ENCODE measurements around the gene PNPLA2. TPM values are rescaled to one million over a fixed set of nuclear protein-coding genes. Genes with fewer than 3 reads are reported as not detected.
A peak's percentile ranks its signal among the peaks of the same experiment; 100 is the strongest.

Gene PNPLA2
- total RNA-seq, 1 donor from 2014 or later: 5.3 TPM

DNA sequence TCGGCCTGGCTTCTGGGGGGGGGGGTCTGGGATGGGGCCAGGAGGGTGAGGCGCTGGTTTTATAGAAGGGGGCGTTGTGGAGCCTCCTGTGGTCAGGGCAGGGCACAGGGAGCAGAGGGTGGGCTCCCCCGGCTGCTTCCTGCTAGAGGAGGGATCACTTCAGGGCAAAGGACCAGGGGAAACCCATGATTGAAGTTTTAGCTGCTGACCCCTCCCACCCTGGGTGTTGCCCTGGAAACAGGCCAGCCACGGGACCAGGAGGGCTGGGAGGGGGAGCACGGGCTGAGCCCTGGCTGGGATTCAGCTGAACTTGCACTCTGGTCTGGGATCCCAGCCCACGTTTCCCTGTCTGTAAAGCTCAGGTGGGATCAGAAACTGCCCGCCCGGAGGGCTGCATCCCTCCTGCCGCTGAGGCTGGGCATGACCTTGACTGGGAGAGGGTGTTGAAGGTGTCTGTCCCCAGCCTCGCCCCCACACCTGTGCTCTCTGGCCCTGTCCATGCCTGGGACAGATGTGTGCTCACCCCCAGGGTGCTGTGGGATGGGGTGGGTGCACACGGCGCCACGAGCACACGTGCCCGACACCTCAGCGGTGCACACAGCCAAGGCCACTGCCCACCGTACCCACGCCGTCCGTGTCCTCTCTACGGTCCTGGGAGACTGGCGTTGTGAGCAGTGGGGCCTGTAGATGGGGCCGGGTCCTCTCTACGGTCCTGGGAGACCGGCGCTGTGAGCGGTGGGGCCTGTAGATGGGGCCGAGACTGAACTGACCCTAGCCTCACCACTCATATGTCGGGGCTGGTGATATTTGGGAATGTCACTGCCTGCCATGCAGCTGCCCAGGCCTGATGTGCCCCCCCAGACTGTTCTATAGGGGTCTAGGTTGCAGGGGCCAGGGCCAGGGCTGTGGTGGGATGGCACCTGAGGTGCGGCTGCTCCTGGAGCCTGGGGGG lies 26.3 kb downstream of the PNPLA2 start:
- no peak for DNase-seq

DNA sequence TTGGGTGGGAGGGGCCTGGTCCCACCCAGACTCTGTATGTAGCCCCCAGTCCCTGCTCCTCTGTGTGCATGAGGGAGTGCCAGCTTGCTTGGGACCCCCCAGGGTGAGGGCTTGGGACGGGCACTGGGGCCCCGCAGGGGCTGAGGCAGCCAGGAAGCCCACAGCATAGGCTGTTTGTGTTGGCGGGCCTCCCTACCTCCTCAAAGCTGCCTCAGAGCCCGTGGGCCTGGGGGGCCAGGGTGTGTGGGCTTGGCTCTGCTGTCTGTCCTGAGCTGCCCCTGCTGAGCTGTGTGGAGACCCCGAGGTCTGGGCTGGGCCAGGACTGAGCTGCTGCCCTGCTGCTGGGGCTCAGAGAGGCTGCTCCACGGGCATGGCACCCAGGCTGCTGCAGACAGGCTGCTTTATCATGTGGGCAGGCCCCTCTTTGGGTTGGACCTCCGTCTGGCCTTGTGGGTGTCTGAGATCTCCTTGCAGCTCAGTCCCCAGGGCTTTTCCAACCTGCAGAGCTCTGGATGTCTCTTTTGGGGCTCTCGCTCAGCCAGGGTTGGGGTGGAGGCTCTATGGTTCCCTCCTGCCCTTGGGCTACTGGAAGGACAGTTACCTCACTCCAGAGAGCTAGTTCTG lies 27.3 kb downstream of the PNPLA2 start:
- no peak for DNase-seq

DNA sequence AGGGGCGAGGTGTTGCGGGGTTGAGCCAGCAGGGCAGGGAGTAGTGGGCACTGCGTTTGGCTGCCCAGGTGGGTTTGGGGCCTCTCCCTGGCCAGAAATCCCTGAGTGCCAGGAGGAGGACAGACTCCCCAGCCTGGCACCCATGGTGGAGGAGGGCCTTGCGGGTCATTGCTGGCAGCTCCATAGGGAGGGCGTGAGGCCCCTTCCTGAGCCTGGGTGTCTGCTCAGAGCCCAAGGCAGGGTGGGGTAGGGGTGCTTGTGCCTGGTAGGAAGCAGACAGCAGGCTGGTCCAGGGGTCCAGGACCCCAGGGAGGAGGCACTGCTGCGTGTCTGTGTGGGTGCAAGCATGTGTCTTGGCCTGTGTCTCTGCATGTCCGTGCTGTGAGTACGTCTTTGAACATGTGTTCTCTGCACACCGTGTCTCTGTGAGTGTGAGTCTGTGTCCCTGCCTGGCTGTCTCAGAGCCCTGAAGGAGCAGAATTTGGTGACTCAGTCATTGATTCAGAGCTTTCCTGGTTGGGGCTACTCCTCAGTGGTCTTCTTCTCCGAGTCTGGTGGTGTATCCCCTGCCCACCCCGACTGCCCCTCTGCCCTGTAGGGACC lies 27.9 kb downstream of the PNPLA2 start:
- DNase-seq: no peak

DNA sequence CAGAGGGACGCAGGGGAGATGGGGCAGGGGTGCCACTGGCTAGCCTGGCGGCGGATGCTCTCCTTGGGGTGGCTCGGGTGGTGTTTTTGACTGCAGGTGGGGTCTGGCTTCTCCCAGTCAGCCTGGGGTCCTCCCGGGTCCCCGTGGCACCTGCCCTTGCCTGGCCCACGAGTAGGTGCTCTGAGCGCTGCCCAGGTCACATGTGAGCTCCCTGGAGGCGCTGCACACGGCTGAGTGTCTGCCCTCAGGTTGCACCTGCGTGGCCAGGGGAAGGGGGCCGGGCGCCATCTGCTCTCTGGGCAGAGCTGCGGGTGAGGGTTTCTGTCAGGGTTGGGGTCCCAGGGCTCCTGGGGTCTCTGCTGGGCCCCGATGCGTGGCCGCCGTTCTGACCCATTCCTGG lies 29.2 kb downstream of the PNPLA2 start:
- no peak for DNase-seq

DNA sequence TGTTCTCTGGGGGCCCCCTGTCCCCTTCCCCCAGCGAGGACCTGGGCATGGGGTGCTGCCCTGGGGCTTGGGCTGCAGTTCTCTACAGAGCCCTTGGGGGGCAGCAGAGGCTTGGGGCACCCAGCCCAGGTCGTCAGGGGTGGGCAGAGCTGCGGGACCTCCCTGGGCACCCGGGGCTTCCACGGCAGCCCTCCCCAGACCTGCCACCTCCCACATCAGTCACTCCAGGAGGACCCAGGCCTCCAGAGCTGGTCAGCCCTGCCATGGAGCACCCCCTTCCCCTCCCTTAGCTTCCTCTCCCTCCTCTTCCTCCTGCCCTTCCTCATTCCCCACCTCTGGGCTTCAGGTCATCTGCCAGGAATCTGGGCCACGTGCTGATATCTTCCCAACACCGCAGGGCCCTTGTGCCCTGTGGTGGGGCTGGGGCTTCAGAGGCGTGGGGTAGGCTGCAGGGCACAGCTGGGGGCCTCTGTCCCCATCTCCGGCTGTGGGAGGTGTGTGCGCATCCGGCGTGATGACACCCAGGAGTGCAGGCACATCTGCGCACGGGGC lies 29.7 kb downstream of the PNPLA2 start:
- DNase-seq: no peak

DNA sequence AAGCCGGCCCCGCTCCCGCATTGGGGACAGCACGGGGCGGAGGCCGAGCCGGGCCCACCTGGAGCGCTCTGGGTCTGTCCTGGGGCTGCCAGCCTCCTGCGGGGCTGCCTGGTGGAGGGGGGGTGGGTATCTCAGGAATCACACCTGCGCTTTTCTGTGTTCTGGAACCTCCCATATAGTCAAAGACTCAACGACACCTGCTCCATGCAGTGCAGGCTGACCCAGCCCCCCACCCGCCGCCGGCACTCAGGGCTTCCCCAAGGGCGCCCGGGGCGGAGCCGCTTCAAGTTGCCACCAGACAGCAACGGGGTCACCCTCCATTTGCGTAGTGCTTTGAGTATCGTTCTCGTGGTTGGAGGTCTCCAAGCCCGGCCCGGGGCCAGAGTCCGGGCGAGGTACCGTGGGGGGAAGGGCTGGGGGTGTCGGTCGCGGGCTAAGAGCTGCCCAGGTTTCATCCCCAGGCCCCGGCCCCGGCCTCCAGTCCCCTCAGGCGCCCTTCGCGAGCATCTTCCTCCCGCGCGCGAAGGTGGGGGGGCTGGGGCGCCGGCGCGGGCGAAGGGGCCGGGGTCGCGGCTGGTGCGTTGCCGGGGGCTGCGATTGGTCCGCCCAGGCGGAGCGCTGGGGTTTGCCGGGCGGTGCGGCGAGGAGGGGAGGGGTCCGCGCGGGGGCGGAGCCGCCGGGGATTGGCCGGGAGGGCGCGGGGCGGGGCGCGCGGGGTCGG lies 30.6 kb downstream of the PNPLA2 start:
- no peak for DNase-seq

DNA sequence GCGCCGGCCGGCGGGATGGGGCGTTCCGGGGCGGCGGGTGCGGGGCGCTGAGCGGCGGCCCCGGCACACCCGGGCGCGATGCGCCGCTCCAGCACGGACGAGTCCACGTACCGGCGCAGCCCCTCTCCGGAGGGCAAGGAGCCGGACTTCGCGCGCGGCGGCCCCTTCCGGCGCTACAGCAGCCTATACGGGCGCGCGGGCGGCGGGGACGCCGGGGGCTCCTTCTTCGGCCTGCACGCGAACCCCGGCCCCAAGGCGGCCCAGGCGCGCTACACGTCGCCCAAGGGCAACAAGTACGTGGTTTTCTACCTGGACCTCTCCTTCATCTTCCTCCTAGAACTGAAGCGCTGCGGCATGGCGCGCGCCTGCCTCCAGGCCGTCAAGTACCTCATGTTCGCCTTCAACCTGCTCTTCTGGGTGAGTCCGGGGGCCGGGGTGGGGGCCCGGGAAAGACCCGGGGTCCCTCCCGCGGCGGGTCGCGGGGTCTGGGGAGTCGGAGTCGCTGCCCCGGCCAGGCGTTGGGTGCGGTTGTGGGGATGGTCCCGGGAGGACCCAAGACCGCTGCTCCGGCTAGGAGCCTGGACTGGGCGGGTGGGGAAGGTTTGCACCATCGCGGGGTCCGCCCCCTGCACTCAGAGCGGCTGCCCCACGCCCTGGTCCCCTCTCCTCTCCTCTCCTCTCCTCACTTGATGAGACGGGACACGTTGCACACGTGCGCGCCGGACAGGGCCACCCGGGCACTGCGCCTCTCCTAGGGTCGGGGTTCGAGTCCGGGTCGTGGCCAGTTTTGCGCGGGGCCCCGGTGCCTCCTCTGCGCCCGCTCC lies 31.4 kb downstream of the PNPLA2 start:
- DNase-seq: no peak

DNA sequence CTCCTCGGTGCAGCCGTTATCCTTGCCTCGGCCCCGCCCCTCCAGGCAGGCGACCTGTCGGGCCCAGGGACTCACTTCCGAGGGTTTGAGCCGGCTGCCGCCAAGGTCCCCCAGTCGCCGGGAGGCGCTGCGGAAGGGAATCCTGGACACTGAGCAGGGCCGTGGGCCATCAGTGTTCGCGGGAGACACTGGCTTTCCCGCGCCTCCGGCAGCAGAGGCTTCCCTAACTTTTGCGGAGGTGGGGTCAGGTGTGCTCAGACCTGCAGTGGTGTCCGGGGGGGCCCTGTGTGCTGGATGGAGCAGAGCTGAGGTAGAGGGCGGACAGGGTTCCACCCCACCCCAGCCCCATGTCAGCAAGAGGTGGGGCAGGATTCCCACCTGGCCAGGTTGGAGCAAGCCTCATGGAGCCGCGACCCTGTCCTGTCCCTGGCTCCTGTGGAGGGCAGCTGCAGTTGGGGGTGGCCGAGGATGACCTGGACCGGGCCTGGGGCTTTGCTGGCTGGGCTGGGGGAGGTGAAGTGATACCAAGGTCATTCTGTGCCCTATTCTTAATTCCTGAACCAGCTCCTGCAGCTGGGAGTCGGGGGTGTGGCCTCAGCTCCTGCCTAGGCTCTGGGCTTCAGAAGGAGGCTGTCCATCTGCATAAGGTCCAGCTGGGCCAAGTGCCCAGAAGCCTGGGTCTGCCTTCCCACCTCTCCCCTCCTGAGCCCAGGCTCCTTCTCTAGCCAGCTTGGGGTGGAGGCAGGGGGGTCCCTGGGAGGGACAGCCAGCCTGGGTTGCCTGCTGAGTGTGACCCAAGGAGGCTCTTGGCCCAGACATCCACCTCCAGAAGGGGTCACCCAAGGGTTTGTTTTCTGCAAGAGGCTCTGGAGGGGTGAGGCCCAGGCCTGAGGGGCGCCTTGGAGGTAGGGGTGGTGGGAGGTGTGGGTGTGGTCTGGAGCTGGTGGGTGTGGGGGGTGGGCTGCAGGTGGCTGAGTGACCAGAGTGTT lies 32.4 kb downstream of the PNPLA2 start:
- DNase-seq: no peak

DNA sequence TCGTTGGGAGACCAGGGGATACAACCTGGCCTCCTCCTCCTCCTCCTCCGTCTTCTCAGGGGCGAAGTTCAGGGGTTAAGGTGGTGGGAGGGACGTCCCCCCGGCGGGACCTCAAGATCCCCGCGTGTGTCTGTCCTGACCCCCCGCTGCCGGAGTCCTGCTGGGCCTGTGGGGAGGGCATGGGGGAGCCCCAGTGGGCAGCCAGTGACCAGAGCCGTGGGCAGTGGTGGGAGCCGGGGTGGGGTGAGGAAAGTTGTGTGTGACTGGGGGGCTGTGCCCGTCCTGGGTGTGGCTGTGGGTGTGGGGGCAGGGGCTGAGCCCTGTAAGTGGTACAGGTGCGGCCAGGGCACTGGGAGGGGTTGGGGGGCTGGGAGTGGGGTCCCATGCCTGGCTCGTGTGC lies 34.0 kb downstream of the PNPLA2 start:
- no peak for DNase-seq

DNA sequence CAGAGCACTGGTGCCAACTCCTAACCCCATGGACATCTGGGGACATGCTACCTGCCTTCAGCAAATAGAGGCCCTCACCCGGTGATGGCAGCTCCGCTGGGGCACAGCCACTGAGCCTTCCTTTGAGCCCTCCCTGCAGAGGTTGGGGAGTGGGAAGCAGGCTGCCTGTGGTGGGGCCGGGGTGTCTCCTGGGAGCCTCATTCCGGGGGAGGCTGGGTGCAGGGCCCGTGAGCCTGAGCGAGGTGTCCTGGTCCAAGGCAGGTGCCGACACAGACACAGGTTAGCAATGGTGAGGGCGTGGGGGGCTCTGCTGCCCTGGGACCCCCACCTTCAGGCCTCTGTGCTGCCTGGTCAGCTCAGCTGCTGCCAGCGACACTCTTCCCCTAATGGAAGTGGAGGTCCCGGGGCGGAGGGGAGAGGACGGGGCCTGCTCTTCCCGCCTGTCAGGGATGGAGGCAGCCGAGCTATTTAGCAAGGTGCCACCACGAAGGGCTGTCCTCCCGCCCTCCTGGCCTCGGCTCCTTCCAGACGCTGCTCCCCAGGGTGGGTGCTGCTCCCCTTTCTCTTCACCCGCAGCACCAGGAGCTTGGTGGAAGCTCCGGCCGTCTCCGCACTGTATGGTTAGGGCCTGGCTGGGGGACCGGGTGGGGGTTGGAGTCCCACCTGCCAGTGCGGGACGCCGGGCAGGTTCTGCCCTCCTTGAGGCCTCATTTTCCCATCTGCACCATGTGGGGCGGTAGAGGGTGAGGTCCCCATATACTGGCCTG lies 35.2 kb downstream of the PNPLA2 start:
- no peak for DNase-seq

DNA sequence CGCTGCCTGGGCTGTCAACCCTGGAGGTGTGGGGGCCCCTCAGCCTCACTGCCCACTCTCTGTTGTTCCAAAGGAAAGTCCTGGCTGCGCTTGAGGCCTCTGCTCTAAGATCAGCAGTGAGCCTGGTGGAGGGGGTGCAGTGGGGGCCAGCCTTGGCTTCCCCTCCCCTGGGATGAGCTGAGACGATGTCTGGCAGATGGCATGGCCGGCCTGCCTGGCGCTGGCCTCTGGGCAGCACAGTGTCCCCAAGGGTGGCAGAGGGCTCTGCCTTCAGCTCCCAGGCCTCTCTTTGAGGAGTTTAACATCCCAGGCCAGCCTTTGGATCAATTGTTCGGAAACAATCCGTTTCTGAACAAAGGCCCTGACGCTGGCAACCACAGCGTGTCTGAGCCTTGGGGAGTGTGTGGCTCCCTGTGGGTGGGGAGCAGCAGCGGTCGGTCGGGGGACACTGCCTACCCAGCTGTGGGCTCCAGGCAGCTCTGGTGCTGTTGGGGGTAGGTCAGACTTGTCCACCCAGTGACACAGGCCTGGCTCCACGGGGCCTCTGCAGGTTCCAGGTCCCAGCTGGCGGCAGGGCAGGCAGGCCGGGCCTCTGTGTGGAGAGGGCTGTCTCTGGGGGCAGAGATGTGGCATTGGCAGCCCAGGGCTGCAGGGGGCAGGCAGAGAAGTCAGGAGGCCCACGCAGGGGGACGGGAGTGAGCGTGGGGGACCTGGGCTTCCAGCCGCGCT lies 36.1 kb downstream of the PNPLA2 start:
- no peak for DNase-seq

DNA sequence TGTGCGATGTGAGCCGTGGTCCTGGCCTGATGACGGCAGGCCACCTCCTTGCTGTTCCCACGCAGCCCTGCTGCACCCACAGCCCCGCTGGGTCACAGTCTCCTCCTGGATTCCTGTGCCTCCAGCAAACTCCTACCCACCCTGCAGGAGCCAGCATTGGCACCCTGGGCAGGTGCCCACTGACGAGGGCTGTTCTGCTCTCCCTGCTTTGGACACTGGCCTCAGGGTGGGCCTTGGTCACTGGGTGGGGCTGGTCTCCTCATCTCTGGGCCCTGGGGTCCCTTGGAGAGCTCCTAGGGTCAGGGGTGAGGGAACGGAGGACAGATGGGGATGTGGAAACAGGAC lies 36.6 kb downstream of the PNPLA2 start:
- DNase-seq: no peak

DNA sequence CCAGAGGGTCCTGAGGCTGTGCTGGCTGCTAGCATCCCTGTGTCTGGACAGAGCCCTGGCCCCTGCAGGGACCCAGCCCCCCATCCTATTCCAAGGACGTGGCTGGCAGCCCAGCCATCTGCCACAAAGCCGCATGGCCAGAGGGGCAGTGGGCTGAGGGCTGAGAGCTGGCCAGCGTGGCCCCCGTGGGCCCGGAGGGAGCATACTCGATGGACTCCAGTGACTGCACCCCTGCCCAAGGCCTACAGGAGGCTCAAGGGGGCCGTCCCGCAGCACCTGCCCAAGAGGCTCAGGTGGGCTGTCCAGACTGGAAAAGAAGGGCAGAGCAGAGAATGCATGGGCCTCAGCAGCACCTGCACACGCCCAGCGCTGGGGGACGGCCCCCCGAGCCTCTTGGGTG lies 37.1 kb downstream of the PNPLA2 start:
- DNase-seq: no peak

DNA sequence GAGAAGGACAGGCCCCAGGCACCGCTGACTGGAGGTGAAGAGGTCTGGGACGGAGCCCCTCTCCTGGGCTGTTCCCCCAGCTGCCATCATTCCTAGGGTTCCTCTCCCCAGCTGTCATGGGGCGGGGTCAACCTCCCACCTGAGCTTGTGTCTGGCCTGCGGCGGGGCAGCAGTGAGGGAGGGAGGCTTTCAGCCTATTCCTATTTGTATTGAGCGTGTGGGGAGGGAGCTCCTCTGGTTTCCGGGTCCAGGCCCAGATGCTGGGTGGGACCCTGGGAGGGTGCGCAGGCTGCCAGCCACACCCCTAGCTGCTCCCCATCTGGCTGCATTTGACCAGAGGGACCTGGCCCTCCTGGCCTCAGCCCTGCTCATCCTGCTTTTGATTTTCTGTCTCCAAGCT lies 37.7 kb downstream of the PNPLA2 start:
- DNase-seq: no peak

DNA sequence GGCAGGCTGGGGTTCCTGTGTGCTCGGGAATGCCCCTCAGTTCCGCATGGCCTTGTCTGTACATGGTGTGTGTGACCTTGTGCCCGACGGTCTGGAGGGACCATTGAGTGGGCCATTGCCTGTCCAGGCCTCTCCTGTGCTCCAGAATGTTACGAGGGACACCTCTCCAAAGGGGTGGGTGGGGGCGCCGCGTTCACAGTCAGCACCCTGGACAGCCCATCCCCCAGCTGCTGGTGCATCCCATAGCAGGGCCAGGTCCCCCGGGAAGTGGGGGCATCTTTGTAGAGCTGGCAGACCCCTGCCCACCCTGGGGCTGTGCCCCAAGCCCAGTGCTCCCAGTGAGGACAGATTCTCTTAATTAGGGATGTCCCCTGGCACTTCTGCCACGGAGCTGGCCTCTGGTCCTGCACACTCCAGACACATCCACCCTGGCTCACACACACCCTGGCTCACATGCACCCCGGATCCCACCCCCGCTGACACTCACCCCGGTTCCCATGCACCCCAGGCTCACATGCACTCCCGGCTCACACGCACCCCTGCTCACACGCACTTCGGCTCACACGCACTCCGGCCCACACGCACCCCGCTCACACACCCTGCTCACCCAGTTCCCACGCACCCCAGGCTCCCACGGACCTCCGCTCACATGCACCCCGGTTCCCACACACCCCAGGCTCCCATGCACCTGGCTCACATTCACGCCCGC lies 39.5 kb downstream of the PNPLA2 start:
- DNase-seq: no peak

DNA sequence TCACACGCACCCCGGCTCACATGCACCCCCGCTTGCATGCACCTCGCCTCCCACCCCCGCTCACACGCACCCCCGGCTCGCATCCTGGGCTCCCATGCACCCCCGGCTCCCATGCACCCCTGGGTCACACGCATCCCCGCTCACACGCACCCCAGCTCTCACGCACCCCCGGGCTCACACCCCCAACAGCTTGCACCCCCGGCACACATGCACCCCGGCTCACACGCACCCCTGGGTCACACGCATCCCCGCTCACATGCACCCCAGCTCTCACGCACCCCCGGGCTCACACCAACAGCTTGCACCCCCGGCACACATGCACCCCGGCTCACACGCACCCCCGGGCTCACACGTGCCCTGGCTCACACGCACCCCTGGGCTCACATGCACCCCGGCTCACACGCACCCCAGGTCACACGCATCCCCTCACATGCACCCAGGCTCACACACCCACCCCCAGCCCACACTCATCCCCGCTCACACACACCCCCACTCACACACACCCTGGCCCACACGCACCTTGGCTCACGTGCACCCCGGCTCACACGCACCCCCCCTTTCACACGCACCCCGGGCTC lies 40.1 kb downstream of the PNPLA2 start:
- DNase-seq: no peak

DNA sequence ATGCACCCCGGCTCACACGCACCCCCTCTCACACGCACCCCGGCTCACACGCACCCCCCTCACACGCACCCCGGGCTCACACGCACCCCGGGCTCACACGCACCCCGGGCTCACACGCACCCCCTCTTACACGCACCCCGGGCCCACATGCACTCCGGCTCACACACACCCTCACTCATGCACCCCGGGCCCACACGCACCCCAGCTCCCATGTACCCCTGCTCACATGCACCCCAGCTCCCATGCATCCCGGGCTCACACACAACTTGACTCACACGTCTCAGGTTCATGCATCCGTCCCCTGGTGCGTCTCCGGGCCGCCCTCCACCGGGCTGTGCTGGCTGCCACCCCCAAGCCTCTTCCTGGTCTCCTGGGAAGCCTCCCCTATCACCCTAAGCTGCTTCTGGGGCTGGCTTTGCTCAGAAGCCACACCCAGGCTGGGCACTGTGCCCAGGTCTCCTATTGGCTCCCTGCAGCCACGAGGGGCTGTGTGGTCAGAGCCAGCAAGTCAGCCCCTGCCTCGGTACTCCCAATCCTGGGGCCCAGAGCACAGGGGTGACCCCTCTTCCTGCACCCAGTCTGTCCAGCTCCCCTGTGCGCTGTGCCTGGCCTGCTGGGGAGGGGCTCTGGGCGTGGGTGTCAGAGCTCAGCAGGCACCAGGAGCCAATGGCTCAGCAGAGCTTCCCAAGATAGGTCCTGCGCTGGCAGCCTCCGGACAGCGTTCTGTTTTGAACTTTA lies 40.8 kb downstream of the PNPLA2 start:
- DNase-seq: peak; percentile 71
